ENCODE measurements around the gene SLC6A12. TPM values are rescaled to one million over a fixed set of nuclear protein-coding genes. Genes with fewer than 3 reads are reported as not detected.
"Not testable (repeated sequence)": the region's sequence is repeated elsewhere in the genome, so short reads cannot be mapped to it uniquely, and the experiment has no call there.

Gene SLC6A12
- total RNA-seq, 2 experiments from 2014 or later, result not detected

GRCh38 chr12:242496-242895 lies 28.5 kb upstream of the SLC6A12 start:
- Mint-ChIP-seq H3K4me3 (no peak overlapping the region), H3K27me3 (peaks cover 4% of the 10 kb centered on the region), H3K27ac (no peak overlapping the region), H3K9me3 (peaks cover 9% of the 10 kb centered on the region), H3K36me3 (ENCODE audit: low read depth) (peaks cover 3% of the 10 kb centered on the region), H3K4me1 (no peaks in the 10 kb centered on the region)
- ChIA-PET POLR2A (no interaction called here), CTCF (no interaction called here)
- DNase-seq, result no peak

GRCh38 chr12:241266-241665 lies 27.3 kb upstream of the SLC6A12 start:
- peaks cover 2% of the 10 kb centered on the region for H3K27me3 Mint-ChIP-seq
- POLR2A ChIA-PET, result no interaction called here

DNA sequence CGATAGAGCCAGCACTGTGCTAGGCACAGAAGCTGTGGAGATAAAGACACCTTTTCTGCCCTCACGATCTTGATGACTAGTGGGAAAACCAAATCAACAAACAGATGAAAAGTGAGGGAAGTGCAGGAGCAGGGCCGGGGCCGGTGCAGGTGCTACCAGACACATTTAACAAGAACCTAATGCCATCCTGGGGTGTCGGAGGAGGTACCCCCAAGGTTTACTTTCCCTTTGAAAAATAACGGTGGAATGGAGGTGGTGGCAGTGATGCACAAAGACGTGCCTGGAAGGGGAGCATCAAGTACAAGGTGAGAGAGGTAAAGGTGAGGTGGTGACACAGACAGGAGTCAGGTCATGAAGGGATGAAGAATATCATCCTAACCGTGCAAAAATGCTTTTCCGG lies 26.6 kb upstream of the SLC6A12 start:
- Mint-ChIP-seq H3K9me3 (peaks cover 14% of the 10 kb centered on the region), H3K27me3 (peaks cover 2% of the 10 kb centered on the region), H3K36me3 (ENCODE audit: low read depth) (peaks cover 3% of the 10 kb centered on the region), H3K4me3 (no peak overlapping the region), H3K27ac (no peak overlapping the region), H3K4me1 (no peaks in the 10 kb centered on the region)
- POLR2A ChIA-PET, result no interaction called here
- no peak for DNase-seq
- CTCF ChIA-PET, result no interaction called here

More at GRCh38 chr12:241266-241665, 27.3 kb upstream of the SLC6A12 start:
- CTCF ChIA-PET, result no interaction called here
- Mint-ChIP-seq H3K4me1 (no peaks in the 10 kb centered on the region), H3K36me3 (ENCODE audit: low read depth) (peaks cover 3% of the 10 kb centered on the region), H3K9me3 (peaks cover 9% of the 10 kb centered on the region), H3K4me3 (no peak overlapping the region), H3K27ac (no peak overlapping the region)
- no peak for DNase-seq

- CTCF ChIA-PET, result no interaction called here
- no peaks in the 10 kb centered on the region for H3K4me1 Mint-ChIP-seq
- H3K36me3 Mint-ChIP-seq (ENCODE audit: low read depth), result no peaks in the 10 kb centered on the region
- no peak overlapping the region for H3K4me3 Mint-ChIP-seq
- POLR2A ChIA-PET, result no interaction called here
- H3K9me3 Mint-ChIP-seq, result peaks cover 11% of the 10 kb centered on the region
- DNase-seq, result no peak
- no peak overlapping the region for H3K27ac Mint-ChIP-seq
- H3K27me3 Mint-ChIP-seq, result peaks cover 4% of the 10 kb centered on the region
Measured at GRCh38 chr12:238736-239398, 24.9 kb upstream of the SLC6A12 start.

- no peak overlapping the region for H3K4me3 Mint-ChIP-seq
- no peak for DNase-seq
- ChIA-PET CTCF (interaction anchor here (0.5 kb wide), 1 partner anchor 101 kb away, joined by 3 read pairs; no protein-coding TSS in a partner anchor), POLR2A (no interaction called here)
- no peaks in the 10 kb centered on the region for H3K36me3 Mint-ChIP-seq (ENCODE audit: low read depth)
- no peak overlapping the region for H3K27ac Mint-ChIP-seq
- no peaks in the 10 kb centered on the region for H3K4me1 Mint-ChIP-seq
- H3K27me3 Mint-ChIP-seq, result peaks cover 4% of the 10 kb centered on the region
- H3K9me3 Mint-ChIP-seq, result peaks cover 11% of the 10 kb centered on the region
Measured at GRCh38 chr12:238116-238515, 24.2 kb upstream of the SLC6A12 start.

DNA sequence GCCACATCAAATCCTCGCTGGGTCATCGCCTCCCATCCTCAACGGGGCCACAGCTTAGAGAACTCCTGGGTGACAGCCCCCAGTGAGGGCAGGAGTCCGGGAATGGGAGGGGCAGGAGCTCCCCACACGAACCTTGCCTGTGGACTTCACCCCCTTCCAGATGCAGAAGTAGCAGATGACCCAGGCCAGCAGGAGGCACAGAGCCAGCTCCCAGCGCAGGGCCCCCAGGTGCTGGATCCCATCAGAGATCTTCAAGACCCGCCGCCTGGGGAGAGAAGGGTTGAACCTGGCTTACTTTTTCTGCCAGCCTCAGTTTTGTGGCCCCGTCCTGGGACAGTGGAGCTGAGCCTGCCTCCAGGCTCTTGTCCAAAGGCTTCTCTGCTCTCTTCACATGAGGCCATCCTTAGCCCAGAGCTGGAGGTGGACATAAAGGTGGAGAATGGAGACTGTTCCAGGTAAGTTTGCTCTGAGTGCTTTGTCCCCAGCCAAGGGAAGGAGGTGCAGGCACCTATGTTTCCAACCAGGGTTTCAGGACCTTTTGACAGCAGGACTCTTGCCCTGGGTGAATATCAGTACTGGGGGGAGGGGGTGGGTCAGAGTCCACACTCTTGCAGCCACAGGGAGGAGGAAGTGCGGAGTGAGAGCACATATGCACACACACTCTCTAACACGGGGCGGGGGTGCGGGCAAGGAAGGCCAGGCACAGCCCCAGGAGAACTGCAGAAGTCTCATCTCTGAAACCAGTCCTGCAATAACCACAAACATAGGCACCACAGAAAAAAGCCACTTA lies 23.3 kb upstream of the SLC6A12 start:
- H3K4me1 Mint-ChIP-seq, result no peaks in the 10 kb centered on the region
- no peak overlapping the region for H3K4me3 Mint-ChIP-seq
- no peak for DNase-seq
- CTCF ChIA-PET, result interaction anchor here (0.5 kb wide), 1 partner anchor 100 kb away, joined by 3 read pairs; no protein-coding TSS in a partner anchor
- no peaks in the 10 kb centered on the region for H3K36me3 Mint-ChIP-seq (ENCODE audit: low read depth)
- peaks cover 11% of the 10 kb centered on the region for H3K9me3 Mint-ChIP-seq
- no peak overlapping the region for H3K27ac Mint-ChIP-seq
- POLR2A ChIA-PET, result no interaction called here
- H3K27me3 Mint-ChIP-seq, result peaks cover 5% of the 10 kb centered on the region

GRCh38 chr12:236445-236844 lies 22.5 kb upstream of the SLC6A12 start:
- H3K9me3 Mint-ChIP-seq, result peaks cover 11% of the 10 kb centered on the region
- H3K4me1 Mint-ChIP-seq, result no peaks in the 10 kb centered on the region
- ChIA-PET POLR2A (no interaction called here), CTCF (no interaction called here)
- H3K27me3 Mint-ChIP-seq, result peaks cover 8% of the 10 kb centered on the region
- no peak overlapping the region for H3K4me3 Mint-ChIP-seq
- H3K36me3 Mint-ChIP-seq (ENCODE audit: low read depth), result no peaks in the 10 kb centered on the region
- no peak for DNase-seq
- H3K27ac Mint-ChIP-seq, result no peak overlapping the region

- POLR2A ChIA-PET, CTCF ChIA-PET: not testable (repeated sequence)
Measured at GRCh38 chr12:235967-236366, 22.0 kb upstream of the SLC6A12 start.

GRCh38 chr12:234891-235415 lies 21.0 kb upstream of the SLC6A12 start:
- Mint-ChIP-seq H3K4me1 (no peaks in the 10 kb centered on the region), H3K36me3 (ENCODE audit: low read depth) (no peaks in the 10 kb centered on the region), H3K4me3 (no peak overlapping the region), H3K27ac (no peak overlapping the region), H3K27me3 (peaks cover 8% of the 10 kb centered on the region), H3K9me3 (peaks cover 11% of the 10 kb centered on the region)
- CTCF ChIA-PET, result no interaction called here
- DNase-seq, result no peak
- POLR2A ChIA-PET, result no interaction called here

More at GRCh38 chr12:235967-236366, 22.0 kb upstream of the SLC6A12 start:
- H3K4me3 Mint-ChIP-seq; DNase-seq; H3K27ac Mint-ChIP-seq; H3K4me1 Mint-ChIP-seq; H3K27me3 Mint-ChIP-seq; H3K36me3 Mint-ChIP-seq (ENCODE audit: low read depth): not testable (repeated sequence)
- peaks cover 11% of the 10 kb centered on the region for H3K9me3 Mint-ChIP-seq

- Mint-ChIP-seq H3K27me3 (peaks cover 11% of the 10 kb centered on the region), H3K36me3 (ENCODE audit: low read depth) (no peaks in the 10 kb centered on the region), H3K9me3 (peaks cover 11% of the 10 kb centered on the region), H3K4me3 (no peak overlapping the region), H3K4me1 (no peaks in the 10 kb centered on the region), H3K27ac (no peak overlapping the region)
- no peak for DNase-seq
- ChIA-PET CTCF (no interaction called here), POLR2A (no interaction called here)
Measured at GRCh38 chr12:234019-234418, 20.1 kb upstream of the SLC6A12 start.

- Mint-ChIP-seq H3K27me3 (peaks cover 13% of the 10 kb centered on the region), H3K4me3 (no peak overlapping the region), H3K36me3 (ENCODE audit: low read depth) (no peaks in the 10 kb centered on the region), H3K27ac (no peak overlapping the region), H3K9me3 (peaks cover 11% of the 10 kb centered on the region), H3K4me1 (no peaks in the 10 kb centered on the region)
- CTCF ChIA-PET, result no interaction called here
- POLR2A ChIA-PET, result no interaction called here
- DNase-seq, result no peak
Measured at GRCh38 chr12:233615-233968, 19.6 kb upstream of the SLC6A12 start.

GRCh38 chr12:232731-233614 lies 19.0 kb upstream of the SLC6A12 start:
- Mint-ChIP-seq H3K36me3 (ENCODE audit: low read depth) (no peaks in the 10 kb centered on the region), H3K27ac (no peak overlapping the region), H3K4me3 (no peak overlapping the region), H3K4me1 (no peaks in the 10 kb centered on the region), H3K9me3 (peaks cover 11% of the 10 kb centered on the region), H3K27me3 (peaks cover 13% of the 10 kb centered on the region)
- ChIA-PET POLR2A (no interaction called here), CTCF (no interaction called here)
- DNase-seq, result no peak

Data from activated CD4-positive, alpha-beta memory T cell treated with anti-CD3 and anti-CD28 coated beads, Interleukin-2, amount 10 ng/mL, durations not matched to agents 7 days and 5 days (primary cell).